ENCODE results near the gene INSYN2A.

DNA sequence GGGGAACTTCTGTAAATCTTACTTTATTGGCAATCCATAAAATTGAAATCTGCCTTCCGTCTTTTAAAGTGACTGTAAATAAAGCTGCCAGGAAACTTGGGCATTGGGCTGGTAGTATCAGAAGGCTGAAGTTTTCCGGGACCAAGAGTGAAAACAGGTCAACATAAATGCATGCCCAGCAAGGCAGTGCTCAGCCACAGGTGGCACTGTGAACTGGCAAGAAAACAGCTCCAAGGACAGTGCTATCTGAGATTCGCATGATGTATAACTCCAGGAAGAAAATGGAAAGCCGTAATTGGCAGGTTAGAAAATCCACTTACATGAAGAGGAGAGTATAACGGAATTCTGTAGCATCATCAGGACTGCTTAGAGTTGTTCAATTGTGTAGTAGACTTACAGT is 1.9 kb upstream of the INSYN2A start:
- TF ChIP-seq, protein P1, sequence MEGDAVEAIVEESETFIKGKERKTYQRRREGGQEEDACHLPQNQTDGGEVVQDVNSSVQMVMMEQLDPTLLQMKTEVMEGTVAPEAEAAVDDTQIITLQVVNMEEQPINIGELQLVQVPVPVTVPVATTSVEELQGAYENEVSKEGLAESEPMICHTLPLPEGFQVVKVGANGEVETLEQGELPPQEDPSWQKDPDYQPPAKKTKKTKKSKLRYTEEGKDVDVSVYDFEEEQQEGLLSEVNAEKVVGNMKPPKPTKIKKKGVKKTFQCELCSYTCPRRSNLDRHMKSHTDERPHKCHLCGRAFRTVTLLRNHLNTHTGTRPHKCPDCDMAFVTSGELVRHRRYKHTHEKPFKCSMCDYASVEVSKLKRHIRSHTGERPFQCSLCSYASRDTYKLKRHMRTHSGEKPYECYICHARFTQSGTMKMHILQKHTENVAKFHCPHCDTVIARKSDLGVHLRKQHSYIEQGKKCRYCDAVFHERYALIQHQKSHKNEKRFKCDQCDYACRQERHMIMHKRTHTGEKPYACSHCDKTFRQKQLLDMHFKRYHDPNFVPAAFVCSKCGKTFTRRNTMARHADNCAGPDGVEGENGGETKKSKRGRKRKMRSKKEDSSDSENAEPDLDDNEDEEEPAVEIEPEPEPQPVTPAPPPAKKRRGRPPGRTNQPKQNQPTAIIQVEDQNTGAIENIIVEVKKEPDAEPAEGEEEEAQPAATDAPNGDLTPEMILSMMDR (IDR thresholded peaks at IDR 0.05): no peak
- no peak for TF ChIP-seq POLR2A (IDR thresholded peaks at IDR 0.05)
